ENCODE measurements around the gene AKR1B1. TPM values are rescaled to one million over a fixed set of nuclear protein-coding genes. Genes with fewer than 3 reads are reported as not detected.

Gene AKR1B1
- total and polyA plus RNA-seq, 9 of the 15 experiments (the other 6 are each of a cell fraction or from before 2014, with no cell fraction given), result 2.0 to 10.6 (median 6.2) TPM

GRCh38 chr7:134428942-134429341 is 30.0 kb downstream of the AKR1B1 start:
- intact Hi-C loops (cut with micrococcal nuclease), result no loop called here
- Histone ChIP-seq H4K20me1 (replicated peaks; ENCODE audit: control insufficient read depth, insufficient read depth, low read length) (peaks cover 6% of the 10 kb centered on the region; the same call in 1 of the 2 replicates), H3K4me2 (ENCODE audit: insufficient read depth, low read length) (no peak overlapping the region), H3K4me1 (replicated peaks in 1 of 2; ENCODE audit: control insufficient read depth in 2 of 2, insufficient read depth in 2 of 2, low read length in 2 of 2) (peaks cover 4 to 6% of the 10 kb centered on the region in 2 experiments; a peak in 2 of 5 replicates), H3K9me3 (replicated peaks; ENCODE audit: control insufficient read depth, insufficient read depth, low read depth, low read length) (no peaks in the 10 kb centered on the region), H3K9ac (ENCODE audit: insufficient read depth in 1 of 2, low read depth in 2 of 2, low read length in 2 of 2) (no peak overlapping the region), H3K27me3 (ENCODE audit: control insufficient read depth in 2 of 2, insufficient read depth in 2 of 2, low read length in 2 of 2) (peaks cover 2 to 14% of the 10 kb centered on the region in 2 experiments; a peak in 3 of 5 replicates), H3K36me3 (ENCODE audit: control insufficient read depth, insufficient read depth, low read length) (no peaks in the 10 kb centered on the region), H3K27ac (ENCODE audit: extremely low read depth, low read depth, low read length) (no peak overlapping the region), H3K79me2 (ENCODE audit: control insufficient read depth, insufficient read depth, low read length) (no peaks in the 10 kb centered on the region), H2AFZ (ENCODE audit: low read depth, low read length) (no peak overlapping the region), H3K4me3 (no peak overlapping the region), H3K9me1 (ENCODE audit: control insufficient read depth, insufficient read depth, low read length) (no peaks in the 10 kb centered on the region)
- 1% methylated on average over 9 of the region's 9 CpGs for WGBS (ENCODE audit: insufficient coverage, low coverage, missing lambda C conversion rate)
- TF ChIP-seq ZC3H8 (IDR thresholded peaks at IDR 0.05) (no peak), JUNB (CRISPR knock-in tag; conservative IDR thresholded peaks at IDR 0.05) (no peak), TCF15 (CRISPR knock-in tag; IDR thresholded peaks at IDR 0.05) (no peak), ZZZ3 (IDR thresholded peaks at IDR 0.05) (no peak), THAP7 (CRISPR knock-in tag; IDR thresholded peaks at IDR 0.05) (no peak)
- ATAC-seq, result no peak
- ChIA-PET POLR2A (no interaction called here), CTCF (ENCODE audit: low intra/inter-chr PET ratio) (no interaction called here)
- FAIRE-seq, result no peak
- no TSS peak for BruUV-seq (replicated peaks)
- no peak for DNase-seq (ENCODE audit: extremely low read depth in 1 of 4, low spot score in 3 of 4)
- in situ Hi-C loops (cut with MboI), result no loop called here

GRCh38 chr7:134427896-134428295 is 31.0 kb downstream of the AKR1B1 start:
- Histone ChIP-seq H3K79me2 (ENCODE audit: control insufficient read depth, insufficient read depth, low read length) (no peaks in the 10 kb centered on the region), H3K4me3 (no peak overlapping the region), H3K36me3 (ENCODE audit: control insufficient read depth, insufficient read depth, low read length) (no peaks in the 10 kb centered on the region), H3K4me1 (replicated peaks in 1 of 2; ENCODE audit: control insufficient read depth in 2 of 2, insufficient read depth in 2 of 2, low read length in 2 of 2) (peaks cover 4 to 5% of the 10 kb centered on the region in 2 experiments; a peak in 2 of 5 replicates), H3K4me2 (ENCODE audit: insufficient read depth, low read length) (no peak overlapping the region), H3K9ac (ENCODE audit: insufficient read depth in 1 of 2, low read depth in 2 of 2, low read length in 2 of 2) (no peak overlapping the region), H3K9me1 (ENCODE audit: control insufficient read depth, insufficient read depth, low read length) (no peaks in the 10 kb centered on the region), H4K20me1 (replicated peaks; ENCODE audit: control insufficient read depth, insufficient read depth, low read length) (peaks cover 4% of the 10 kb centered on the region; the same call in 1 of the 2 replicates), H3K9me3 (replicated peaks; ENCODE audit: control insufficient read depth, insufficient read depth, low read depth, low read length) (no peaks in the 10 kb centered on the region), H3K27me3 (ENCODE audit: control insufficient read depth in 2 of 2, insufficient read depth in 2 of 2, low read length in 2 of 2) (peaks cover 2 to 19% of the 10 kb centered on the region in 2 experiments; a peak in 3 of 5 replicates), H2AFZ (ENCODE audit: low read depth, low read length) (no peak overlapping the region), H3K27ac (ENCODE audit: extremely low read depth, low read depth, low read length) (no peak overlapping the region)
- DNase-seq (ENCODE audit: extremely low read depth in 1 of 4, low spot score in 3 of 4) (no peak), FAIRE-seq (no peak), ATAC-seq (no peak)
- BruUV-seq (replicated peaks), result no TSS peak
- WGBS (ENCODE audit: insufficient coverage, low coverage, missing lambda C conversion rate), result 0% methylated on average over 2 of the region's 2 CpGs
- in situ Hi-C loops (cut with MboI), result no loop called here
- TF ChIP-seq BMI1 (IDR thresholded peaks at IDR 0.05; ENCODE audit: low read length) (no peak), ZNF444 (CRISPR knock-in tag; IDR thresholded peaks at IDR 0.05) (no peak), ZNF3 (CRISPR knock-in tag; IDR thresholded peaks at IDR 0.05) (no peak), PREB (CRISPR knock-in tag; IDR thresholded peaks at IDR 0.05) (no peak), HNRNPLL (IDR thresholded peaks at IDR 0.05; ENCODE audit: low read depth, low read length, poor library complexity, severe bottlenecking) (no peak), ZNF79 (CRISPR knock-in tag; IDR thresholded peaks at IDR 0.05; ENCODE audit: low read depth) (no peak)
- ChIA-PET CTCF (ENCODE audit: low intra/inter-chr PET ratio) (no interaction called here), POLR2A (no interaction called here)
- intact Hi-C loops (cut with micrococcal nuclease), result no loop called here
